ENCODE measurements around the gene CCDC57.

Gene CCDC57

GRCh38 chr17:82108496-82108945 is 104.1 kb downstream of the CCDC57 start:
- DNase-seq (ENCODE audit: low read depth in 3 of 3, low spot score in 1 of 3), result no peak

DNA sequence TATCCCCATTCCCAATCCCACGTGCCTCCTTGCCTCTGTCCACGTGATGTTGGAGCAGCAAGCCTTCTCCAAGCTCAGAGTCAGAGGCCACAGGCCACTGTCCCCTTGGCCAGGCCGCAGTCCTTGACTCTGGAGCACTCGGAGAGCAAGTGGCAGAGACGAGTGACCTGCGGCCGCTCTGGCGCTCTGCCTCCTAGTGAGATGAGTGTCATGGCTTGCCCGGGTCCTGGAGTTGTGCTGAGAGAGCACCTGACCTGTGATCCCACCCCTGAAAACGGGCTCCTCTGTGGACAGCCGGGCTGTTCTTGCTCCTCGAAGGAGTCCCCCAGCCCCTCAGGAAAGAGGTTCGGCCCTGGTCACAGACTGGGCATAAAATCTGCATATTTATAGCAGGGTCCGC is 104.6 kb downstream of the CCDC57 start:
- DNase-seq (ENCODE audit: low read depth in 3 of 3, low spot score in 1 of 3), result no peak

GRCh38 chr17:82107341-82107860 is 105.2 kb downstream of the CCDC57 start:
- no peak for DNase-seq (ENCODE audit: low read depth in 3 of 3, low spot score in 1 of 3)

GRCh38 chr17:82106688-82107305 is 105.8 kb downstream of the CCDC57 start:
- no peak for DNase-seq (ENCODE audit: low read depth in 3 of 3, low spot score in 1 of 3)

DNA sequence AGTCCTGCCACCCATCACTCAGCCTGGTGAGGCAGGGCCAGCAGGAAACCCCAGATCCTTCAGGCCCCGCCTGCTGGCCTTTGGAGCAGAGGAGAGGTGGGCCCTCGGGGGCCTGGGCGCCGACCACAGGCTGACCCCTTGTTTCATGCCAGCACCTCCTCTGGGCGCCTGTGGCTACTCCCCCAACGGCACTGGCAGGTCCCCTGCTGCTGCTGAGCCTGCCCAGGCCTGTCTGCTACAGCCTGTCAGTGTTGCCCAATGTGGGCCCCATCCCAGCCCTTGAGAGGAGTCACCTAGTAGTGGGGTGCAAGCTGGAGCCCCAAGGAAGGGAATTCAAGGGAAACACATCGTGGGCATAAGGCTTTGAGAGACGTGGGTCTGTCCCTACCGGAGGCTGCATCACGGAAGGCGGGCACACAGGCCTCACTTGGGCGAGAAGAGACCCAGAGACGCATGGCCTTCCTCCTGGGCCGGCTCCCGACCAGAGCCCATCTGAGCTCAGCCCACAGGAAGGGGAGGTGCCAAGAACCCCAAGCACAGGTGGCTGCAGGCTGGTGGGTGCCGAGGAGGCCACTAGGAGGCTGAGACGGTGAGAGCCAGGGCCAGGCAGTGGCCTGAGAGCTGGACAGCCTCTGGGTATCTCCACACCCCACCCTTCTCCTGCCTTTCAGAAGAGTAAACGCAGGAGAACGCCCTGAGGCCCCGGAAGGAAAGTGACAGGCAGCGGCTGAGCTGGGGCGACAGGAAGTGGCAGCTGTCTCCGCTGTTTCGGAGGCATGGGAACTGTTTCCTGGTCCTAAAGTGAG is 106.6 kb downstream of the CCDC57 start:
- DNase-seq (ENCODE audit: low read depth in 3 of 3, low spot score in 1 of 3), result peak in 1 of 3 donors; percentile 42

- no peak for DNase-seq (ENCODE audit: low read depth in 3 of 3, low spot score in 1 of 3)
Observed at GRCh38 chr17:82105417-82105881, 107.2 kb downstream of the CCDC57 start.

- no peak for DNase-seq (ENCODE audit: low read depth in 3 of 3, low spot score in 1 of 3)
Observed at GRCh38 chr17:82104797-82105416, 107.7 kb downstream of the CCDC57 start.

GRCh38 chr17:82103553-82104451 is 108.8 kb downstream of the CCDC57 start:
- DNase-seq (ENCODE audit: low read depth in 3 of 3, low spot score in 1 of 3), result no peak

- DNase-seq (ENCODE audit: low read depth in 3 of 3, low spot score in 1 of 3), result no peak
Observed at GRCh38 chr17:82101767-82102679, 110.6 kb downstream of the CCDC57 start.

DNA sequence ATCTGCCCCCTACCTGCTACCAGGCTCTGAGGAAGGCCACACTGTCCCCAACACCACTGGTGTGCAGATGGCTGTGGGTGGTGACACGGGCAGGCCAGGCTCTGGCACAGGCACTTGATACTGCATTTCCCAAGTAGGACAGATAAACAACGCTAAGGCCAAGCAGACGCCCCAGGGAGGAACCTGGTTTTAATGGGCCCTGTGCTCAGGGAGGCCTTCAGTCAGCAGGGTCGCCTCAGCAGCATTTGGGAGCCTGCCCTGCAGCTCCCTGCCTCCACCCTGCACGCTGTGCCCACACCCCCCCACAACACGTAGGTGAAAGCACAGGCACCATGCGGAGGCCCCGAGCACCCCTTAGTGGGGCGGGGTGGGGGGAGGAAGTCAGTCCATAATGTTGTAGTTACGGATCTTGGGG is 111.3 kb downstream of the CCDC57 start:
- DNase-seq (ENCODE audit: low read depth in 3 of 3, low spot score in 1 of 3), result no peak

GRCh38 chr17:82100502-82101298 is 111.9 kb downstream of the CCDC57 start:
- DNase-seq (ENCODE audit: low read depth in 3 of 3, low spot score in 1 of 3), result no peak

DNA sequence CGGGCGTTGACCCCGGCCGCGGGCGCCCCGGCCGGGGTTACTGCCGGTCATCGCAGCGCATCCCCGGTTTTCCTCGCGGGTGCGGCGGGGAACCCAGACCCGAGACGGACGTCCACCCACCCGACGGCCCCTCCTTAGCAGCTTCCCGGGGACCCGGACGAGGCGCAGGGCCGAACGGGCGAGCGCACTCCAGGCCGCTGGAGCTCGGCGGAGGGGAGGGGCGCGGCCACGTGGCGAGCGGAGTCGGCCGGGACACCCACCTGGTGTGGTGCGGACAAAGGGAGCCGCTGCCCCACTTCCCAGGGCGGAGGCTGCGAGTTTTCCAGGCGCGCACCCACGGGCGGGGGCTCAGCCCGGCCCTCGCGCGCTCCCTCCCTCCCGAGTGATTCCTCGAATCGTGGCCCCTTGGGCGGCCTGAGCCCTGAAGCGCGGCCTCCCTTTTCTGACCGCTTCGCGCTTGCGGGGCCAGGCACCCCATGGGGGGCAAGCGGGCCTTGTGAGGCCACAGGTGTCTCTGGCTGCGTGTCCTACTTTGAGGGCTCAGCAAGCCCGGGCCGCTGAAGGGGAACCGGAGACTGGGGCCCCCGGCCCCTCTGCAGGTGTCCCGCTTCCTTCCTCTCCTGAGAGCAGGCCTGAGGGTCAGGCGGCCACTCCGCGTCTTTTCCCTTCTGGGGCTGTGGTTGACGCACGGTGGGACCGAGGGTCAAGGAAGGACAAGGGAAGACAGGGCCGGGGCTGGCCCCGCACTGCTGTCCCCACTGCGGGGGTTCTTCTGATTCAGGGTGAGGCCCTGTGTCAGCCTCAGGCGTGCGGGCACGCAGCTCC is 113.5 kb downstream of the CCDC57 start:
- DNase-seq (ENCODE audit: low read depth in 3 of 3, low spot score in 1 of 3), result peak in 1 of 3 donors; percentile 29

DNA sequence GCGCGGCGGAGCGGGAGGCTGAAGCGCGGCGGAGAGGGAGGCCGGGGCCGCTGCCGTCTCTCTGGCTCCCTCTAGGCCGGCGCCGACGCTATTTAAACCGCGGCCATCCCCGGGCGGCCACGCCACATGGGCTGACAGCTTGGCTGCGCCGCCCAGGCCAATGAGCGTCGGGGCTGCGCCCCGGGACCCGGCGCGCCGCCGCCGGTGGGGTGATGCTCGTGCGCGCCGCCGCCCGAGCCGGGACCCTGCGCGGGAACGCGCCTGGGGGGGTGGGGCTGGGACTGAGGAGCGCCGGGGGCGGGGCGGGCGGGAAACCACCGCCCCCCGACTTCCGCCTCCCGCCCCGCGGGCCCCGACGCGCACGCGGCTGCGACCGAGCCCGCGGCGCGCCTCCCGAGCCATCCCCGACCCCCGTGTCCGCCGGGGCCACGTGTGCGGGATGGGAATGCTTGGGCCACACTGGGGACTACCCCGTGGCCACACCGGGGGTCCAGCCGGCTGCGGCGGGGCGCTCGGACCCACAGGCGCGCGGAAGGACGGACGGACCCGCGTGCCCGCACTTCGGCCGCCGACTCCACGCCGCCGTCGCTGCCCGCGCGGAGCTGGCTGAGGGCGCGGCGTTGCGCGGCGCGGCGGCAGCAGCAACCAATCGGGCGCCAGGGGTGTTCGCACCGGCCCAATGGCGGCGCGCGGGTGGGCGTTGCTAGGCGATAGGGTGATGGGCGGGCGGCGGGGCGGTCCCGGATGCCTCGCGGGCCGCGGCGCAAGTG is 114.3 kb downstream of the CCDC57 start, which contains the start of gene FASN:
FASN (minus strand) TSS at position 68 of the 770 bp plus-strand sequence. CDS start 1,791 bp downstream, outside the sequence.
- peak; percentile 77 to 93 (median 87) for DNase-seq (ENCODE audit: low read depth in 3 of 3, low spot score in 1 of 3)

DNA sequence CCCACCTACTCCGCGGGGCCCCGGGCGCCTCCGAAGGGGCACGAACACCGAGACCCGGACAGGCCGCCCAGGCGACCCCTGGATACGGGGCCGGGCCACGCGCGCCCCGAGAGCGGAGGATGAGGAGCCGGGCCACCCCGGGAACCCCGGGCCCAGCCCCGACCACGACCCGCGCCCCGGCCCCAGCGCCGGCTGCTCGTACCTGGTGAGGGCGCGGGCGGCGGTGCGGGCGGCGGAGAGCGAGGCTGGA is 114.8 kb downstream of the CCDC57 start:
- DNase-seq (ENCODE audit: low read depth in 3 of 3, low spot score in 1 of 3), result no peak

- DNase-seq (ENCODE audit: low read depth in 3 of 3, low spot score in 1 of 3), result no peak
Observed at GRCh38 chr17:82097184-82097918, 115.3 kb downstream of the CCDC57 start.

- DNase-seq (ENCODE audit: low read depth in 3 of 3, low spot score in 1 of 3), result no peak
Observed at GRCh38 chr17:82096709-82097183, 115.9 kb downstream of the CCDC57 start.
